GM06990 (cell line): ENCODE data around the gene ADGRE2.

Experiments used
- DNase-seq: peaks from one replicate; pipeline ENCODE4 v3.0.0-alpha.2; 2011; ENCODE audit not compliant: insufficient read length; ENCODE audit errors: extremely low read depth
- H3K27me3 ChIP-seq: replicated peaks from 2 replicates; pipeline ENCODE4 v1.6.0; 2011; ENCODE audit warnings: low read length; ENCODE audit not compliant: control insufficient read depth, insufficient read depth
- H3K36me3 ChIP-seq: 2 replicates; pipeline ENCODE4 v1.5.1; 2011; ENCODE audit warnings: low read length; ENCODE audit not compliant: control insufficient read depth, insufficient read depth
- H3K4me3 ChIP-seq: replicated peaks from 2 replicates; pipeline ENCODE4 v1.5.1; 2011; ENCODE audit warnings: low read depth, mild to moderate bottlenecking, control low read depth, low read length
- CTCF ChIP-seq: IDR thresholded peaks from 2 replicates; pipeline ENCODE4 v1.5.1; 2011; ENCODE audit warnings: low read length, control low read depth, mild to moderate bottlenecking, inconsistent platforms; ENCODE audit not compliant: insufficient read depth, poor library complexity, severe bottlenecking

The ADGRE2 gene

GRCh38 chr19:14731200-14731599 is 47.2 kb downstream of the ADGRE2 start:
- Histone ChIP-seq H3K36me3 (no peaks in the 10 kb centered on the region), H3K4me3 (no peak overlapping the region), H3K27me3 (no peaks in the 10 kb centered on the region; the same call in 1 of the 2 replicates)
- TF ChIP-seq CTCF, result no peak
- no peak for DNase-seq

- Histone ChIP-seq H3K36me3 (no peaks in the 10 kb centered on the region), H3K4me3 (no peak overlapping the region), H3K27me3 (no peaks in the 10 kb centered on the region)
- TF ChIP-seq CTCF, result no peak
- DNase-seq, result no peak
These were observed 49.8 kb downstream of the ADGRE2 start for GRCh38 chr19:14728595-14728994.

GRCh38 chr19:14722127-14722526 is 56.2 kb downstream of the ADGRE2 start:
- DNase-seq, result no peak
- H3K4me3 ChIP-seq, result no peak overlapping the region
- H3K36me3 ChIP-seq, result peaks cover 4% of the 10 kb centered on the region
- TF ChIP-seq CTCF, result no peak
- H3K27me3 ChIP-seq, result no peaks in the 10 kb centered on the region

DNA sequence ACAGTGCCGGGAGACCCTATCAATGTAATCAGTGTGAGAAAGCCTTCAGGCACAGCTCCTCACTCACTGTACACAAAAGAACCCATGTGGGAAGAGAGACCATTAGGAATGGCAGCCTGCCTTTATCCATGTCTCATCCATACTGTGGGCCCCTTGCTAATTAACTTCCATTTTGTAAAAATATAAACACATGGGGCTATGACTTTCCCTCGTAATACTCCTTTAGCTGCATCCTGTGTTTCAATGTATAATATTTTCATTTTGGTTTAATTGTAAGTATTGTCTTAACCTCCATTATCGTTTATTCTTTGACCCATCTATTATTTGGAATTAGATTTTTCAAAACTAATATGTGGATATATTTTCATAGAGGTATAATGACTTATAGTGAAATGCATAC is 59.2 kb downstream of the ADGRE2 start:
- TF ChIP-seq CTCF, result no peak
- Histone ChIP-seq H3K27me3 (no peaks in the 10 kb centered on the region), H3K4me3 (no peak overlapping the region), H3K36me3 (peaks cover 7% of the 10 kb centered on the region)
- DNase-seq, result no peak

- no peak overlapping the region for H3K4me3 ChIP-seq
- H3K27me3 ChIP-seq, result no peaks in the 10 kb centered on the region
- DNase-seq, result no peak
- no peak for TF ChIP-seq CTCF
- H3K36me3 ChIP-seq, result peaks cover 7% of the 10 kb centered on the region
These were observed 59.7 kb downstream of the ADGRE2 start for GRCh38 chr19:14718522-14719116.

- H3K36me3 ChIP-seq, result peaks cover 7% of the 10 kb centered on the region
- no peak overlapping the region for H3K4me3 ChIP-seq
- no peak for TF ChIP-seq CTCF
- no peaks in the 10 kb centered on the region for H3K27me3 ChIP-seq
- DNase-seq, result no peak
These were observed 62.5 kb downstream of the ADGRE2 start for GRCh38 chr19:14715841-14716240.
